Measurements from ENCODE around the gene GSTM2.

Gene GSTM2

GRCh38 chr1:109714661-109715372 lies 47.0 kb downstream of the GSTM2 start:
- DNase-seq (ENCODE audit: low read depth in 2 of 2) = no peak

GRCh38 chr1:109716121-109716520 lies 48.3 kb downstream of the GSTM2 start:
- no peak for DNase-seq (ENCODE audit: low read depth in 2 of 2)

- no peak for DNase-seq (ENCODE audit: low read depth in 2 of 2)
Measured at GRCh38 chr1:109716570-109717090, 48.8 kb downstream of the GSTM2 start.

GRCh38 chr1:109717729-109718128 lies 49.9 kb downstream of the GSTM2 start:
- no peak for DNase-seq (ENCODE audit: low read depth in 2 of 2)

- no peak for DNase-seq (ENCODE audit: low read depth in 2 of 2)
Measured at GRCh38 chr1:109718495-109718894, 50.6 kb downstream of the GSTM2 start.

- no peak for DNase-seq (ENCODE audit: low read depth in 2 of 2)
Measured at GRCh38 chr1:109719337-109719837, 51.5 kb downstream of the GSTM2 start.

GRCh38 chr1:109721042-109721441 lies 53.2 kb downstream of the GSTM2 start:
- no peak for DNase-seq (ENCODE audit: low read depth in 2 of 2)

- DNase-seq (ENCODE audit: low read depth in 2 of 2) = no peak
Measured at GRCh38 chr1:109721971-109722370, 54.1 kb downstream of the GSTM2 start.

GRCh38 chr1:109722908-109723691 lies 55.2 kb downstream of the GSTM2 start:
- DNase-seq (ENCODE audit: low read depth in 2 of 2) = no peak

All from stimulated activated CD4-positive, alpha-beta T cell treated with anti-CD3 and anti-CD28 coated beads, Interleukin-15, amount 100 ng/mL, for 48 hours (primary cell).